Activated CD4-positive, alpha-beta T cell treated with anti-CD3 and anti-CD28 coated beads for 36 hours (primary cell): ENCODE results near the gene DNM2. TPM values are rescaled to one million over a fixed set of nuclear protein-coding genes. Genes with fewer than 3 reads are reported as not detected.

Source experiments
- ATAC-seq: fragments of 200-7000 bp; cut with Tn5 transposase; one replicate; pipeline ENCODE4 v1.10.0; 2021; ENCODE audit warnings: mild to moderate bottlenecking, moderate library complexity
- CTCF ChIA-PET: fragments of 350-600 bp; sonication (Branson Sonifier 250); formaldehyde crosslinking; loops from one replicate; lab custom pipeline; 2021; ENCODE audit warnings: antibody characterized with exemption; lab: Charles Lee
- POLR2A ChIA-PET: fragments of 350-600 bp; sonication (Branson Sonifier 250); formaldehyde crosslinking; loops from one replicate; lab custom pipeline; 2021; ENCODE audit warnings: antibody characterized with exemption, inconsistent platforms; lab: Charles Lee
- DNase-seq: peaks from one replicate; pipeline ENCODE4 v3.0.0-alpha.2; 2020
- H3K27ac Mint-ChIP-seq: one replicate; pipeline ENCODE4 v1.8.0; 2021; ENCODE audit warnings: mixed read lengths
- H3K27me3 Mint-ChIP-seq: one replicate; pipeline ENCODE4 v1.8.0; 2021; ENCODE audit warnings: mixed read lengths
- H3K36me3 Mint-ChIP-seq: one replicate; pipeline ENCODE4 v1.8.0; 2021; ENCODE audit warnings: low read depth, mixed read lengths
- H3K4me1 Mint-ChIP-seq: one replicate; pipeline ENCODE4 v1.8.0; 2021; ENCODE audit warnings: mixed read lengths
- H3K4me3 Mint-ChIP-seq: one replicate; pipeline ENCODE4 v1.8.0; 2021; ENCODE audit warnings: mild to moderate bottlenecking, moderate library complexity, mixed read lengths
- H3K9me3 Mint-ChIP-seq: one replicate; pipeline ENCODE4 v1.8.0; 2021; ENCODE audit warnings: low read depth, mixed read lengths
- intact Hi-C, 2 experiments: fragments of 100-400 bp; cut with DNase I in 1 of 2; cut with micrococcal nuclease in 1 of 2; formaldehyde crosslinking; loops; one replicate each; pipeline versions ENCODE4 v1.14.2 to v1.15.1; 2022 to 2024; cut with DNase I, micrococcal nuclease
- total RNA-seq, 2 experiments: library from RNA; stranded (reverse); gene quantifications; one replicate each; pipeline ENCODE4 v1.2.3, GENCODE V29; 2021

The DNM2 gene
- total RNA-seq, 2 experiments from 2014 or later, result 167 to 185 TPM

GRCh38 chr19:10815007-10815536 lies 97.2 kb downstream of the DNM2 start:
- intact Hi-C loops, result loop anchor here in 1 of 2 experiments (5.0 kb wide), 1 partner anchor 98 kb away; the partner anchor contains the start of gene DNM2
- Mint-ChIP-seq H3K27ac (no peak overlapping the region), H3K4me1 (peaks cover 12% of the 10 kb centered on the region), H3K4me3 (no peak overlapping the region), H3K9me3 (no peaks in the 10 kb centered on the region), H3K36me3 (peaks cover 21% of the 10 kb centered on the region), H3K27me3 (no peaks in the 10 kb centered on the region)
- ATAC-seq (no peak), DNase-seq (no peak)
- CTCF ChIA-PET, result interaction anchor here (0.7 kb wide), 1 partner anchor 40 kb away, joined by 3 read pairs; no protein-coding TSS in a partner anchor
- POLR2A ChIA-PET, result no interaction called here

GRCh38 chr19:10815969-10816644 lies 98.2 kb downstream of the DNM2 start:
- intact Hi-C loops, result loop anchor here in 1 of 2 experiments (5.0 kb wide), 1 partner anchor 99 kb away; the partner anchor contains the start of gene DNM2

GRCh38 chr19:10816691-10817090 lies 98.8 kb downstream of the DNM2 start:
- Mint-ChIP-seq H3K9me3 (no peaks in the 10 kb centered on the region), H3K27me3 (no peaks in the 10 kb centered on the region), H3K4me1 (peaks cover 12% of the 10 kb centered on the region), H3K27ac (no peak overlapping the region), H3K36me3 (peaks cover 28% of the 10 kb centered on the region), H3K4me3 (no peak overlapping the region)
- POLR2A ChIA-PET, result no interaction called here
- DNase-seq (no peak), ATAC-seq (no peak)
- CTCF ChIA-PET, result no interaction called here
- intact Hi-C loops, result loop anchor here in 1 of 2 experiments (5.0 kb wide), 1 partner anchor 99 kb away; the partner anchor contains the start of gene DNM2

More at GRCh38 chr19:10815969-10816644, 98.2 kb downstream of the DNM2 start:
- ChIA-PET POLR2A (no interaction called here), CTCF (no interaction called here)
- DNase-seq (no peak), ATAC-seq (no peak)
- peaks cover 27% of the 10 kb centered on the region for H3K36me3 Mint-ChIP-seq
- no peak overlapping the region for H3K27ac Mint-ChIP-seq
- H3K27me3 Mint-ChIP-seq, result no peaks in the 10 kb centered on the region
- peaks cover 12% of the 10 kb centered on the region for H3K4me1 Mint-ChIP-seq
- no peak overlapping the region for H3K4me3 Mint-ChIP-seq
- H3K9me3 Mint-ChIP-seq, result no peaks in the 10 kb centered on the region

GRCh38 chr19:10817291-10818038 lies 99.6 kb downstream of the DNM2 start:
- ATAC-seq, result no peak
- Mint-ChIP-seq H3K27me3 (no peaks in the 10 kb centered on the region), H3K9me3 (no peaks in the 10 kb centered on the region), H3K4me3 (no peak overlapping the region), H3K27ac (no peak overlapping the region), H3K36me3 (peaks cover 29% of the 10 kb centered on the region), H3K4me1 (peaks cover 10% of the 10 kb centered on the region)
- POLR2A ChIA-PET, result no interaction called here
- intact Hi-C loops, result loop anchor here in 1 of 2 experiments (5.0 kb wide), 1 partner anchor 100 kb away; the partner anchor contains the start of gene DNM2
- CTCF ChIA-PET, result interaction anchor here (1.0 kb wide), 1 partner anchor 11 kb away, joined by 3 read pairs; no protein-coding TSS in a partner anchor
- no peak for DNase-seq

GRCh38 chr19:10818301-10819123 lies 100.6 kb downstream of the DNM2 start:
- Mint-ChIP-seq H3K36me3 (peaks cover 23% of the 10 kb centered on the region), H3K27ac (no peak overlapping the region), H3K4me1 (no peaks in the 10 kb centered on the region), H3K9me3 (no peaks in the 10 kb centered on the region), H3K27me3 (no peaks in the 10 kb centered on the region), H3K4me3 (no peak overlapping the region)
- DNase-seq (no peak), ATAC-seq (no peak)
- intact Hi-C loops, result loop anchor here in 1 of 2 experiments (5.0 kb wide), 1 partner anchor 101 kb away; the partner anchor contains the start of gene DNM2
- ChIA-PET CTCF (interaction anchor here (0.5 to 1.0 kb wide), 3 partner anchors 10 to 46 kb away, joined by 3 read pairs; no protein-coding TSS in a partner anchor), POLR2A (no interaction called here)

- POLR2A ChIA-PET, result no interaction called here
- H3K27ac Mint-ChIP-seq, result peak overlapping the region; percentile 39
Observed at GRCh38 chr19:10819124-10820060, 101.5 kb downstream of the DNM2 start.

GRCh38 chr19:10820173-10820572 lies 102.3 kb downstream of the DNM2 start:
- ChIA-PET CTCF (interaction anchor here (0.6 to 3.0 kb wide), 3 partner anchors 43 to 103 kb away, joined by 4 to 17 read pairs (median 10); partner anchors contain the start of gene DNM2), POLR2A (no interaction called here)
- Mint-ChIP-seq H3K4me1 (no peaks in the 10 kb centered on the region), H3K9me3 (no peaks in the 10 kb centered on the region), H3K4me3 (no peak overlapping the region), H3K27ac (peak overlapping the region; percentile 39), H3K36me3 (peaks cover 33% of the 10 kb centered on the region), H3K27me3 (no peaks in the 10 kb centered on the region)
- DNase-seq (peak; percentile 33), ATAC-seq (peak; percentile 53)
- intact Hi-C loops, result loop anchor here in 1 of 2 experiments (1.0 kb wide), 1 partner anchor 103 kb away; no protein-coding TSS in a partner anchor

More at GRCh38 chr19:10819124-10820060, 101.5 kb downstream of the DNM2 start:
- Mint-ChIP-seq H3K4me3 (no peak overlapping the region), H3K36me3 (peaks cover 32% of the 10 kb centered on the region), H3K27me3 (no peaks in the 10 kb centered on the region), H3K4me1 (no peaks in the 10 kb centered on the region), H3K9me3 (no peaks in the 10 kb centered on the region)
- CTCF ChIA-PET, result interaction anchor here (0.5 to 0.6 kb wide), 2 partner anchors 37 to 57 kb away, joined by 3 to 4 read pairs; no protein-coding TSS in a partner anchor
- DNase-seq (no peak), ATAC-seq (no peak)
- intact Hi-C loops, result loop anchor here (1.0 to 5.0 kb wide), 2 partner anchors 102 kb away; partner anchors contain the start of gene DNM2 (in 1 of the 2)

GRCh38 chr19:10823690-10824089 lies 105.8 kb downstream of the DNM2 start:
- ATAC-seq (no peak), DNase-seq (no peak)
- no peaks in the 10 kb centered on the region for H3K9me3 Mint-ChIP-seq
- peaks cover 42% of the 10 kb centered on the region for H3K36me3 Mint-ChIP-seq
- no peaks in the 10 kb centered on the region for H3K4me1 Mint-ChIP-seq
- POLR2A ChIA-PET, result no interaction called here
- intact Hi-C loops, result no loop called here
- no peak overlapping the region for H3K27ac Mint-ChIP-seq
- H3K4me3 Mint-ChIP-seq, result no peak overlapping the region
- CTCF ChIA-PET, result interaction anchor here (2.8 kb wide), 1 partner anchor 106 kb away, joined by 8 read pairs; the partner anchor contains the start of gene DNM2
- no peaks in the 10 kb centered on the region for H3K27me3 Mint-ChIP-seq

- ChIA-PET CTCF (interaction anchor here (0.6 kb wide), 1 partner anchor 107 kb away, joined by 3 read pairs; no protein-coding TSS in a partner anchor), POLR2A (no interaction called here)
- no peak for ATAC-seq
- peaks cover 28% of the 10 kb centered on the region for H3K36me3 Mint-ChIP-seq
- no peaks in the 10 kb centered on the region for H3K9me3 Mint-ChIP-seq
- DNase-seq, result no peak
- H3K4me1 Mint-ChIP-seq, result no peaks in the 10 kb centered on the region
- intact Hi-C loops, result no loop called here
- H3K27me3 Mint-ChIP-seq, result no peaks in the 10 kb centered on the region
- H3K27ac Mint-ChIP-seq, result no peak overlapping the region
- H3K4me3 Mint-ChIP-seq, result no peak overlapping the region
Observed at GRCh38 chr19:10826231-10826630, 108.4 kb downstream of the DNM2 start.
